ENCODE data around the gene CTDNEP1. TPM values are rescaled to one million over a fixed set of nuclear protein-coding genes. Genes with fewer than 3 reads are reported as not detected.

The CTDNEP1 gene
- total and polyA plus RNA-seq, 2 of the 4 experiments (the other 2 are of a cell fraction), result 23.8 to 132 TPM

GRCh38 chr17:7229504-7229903, 22.0 kb downstream of the CTDNEP1 start:
- Histone ChIP-seq H3K14ac (replicated peaks; ENCODE audit: low read depth, low read length) (no peak overlapping the region), H4K5ac (ENCODE audit: low read depth, low read length) (no peak overlapping the region), H3K4me3 (ENCODE audit: insufficient read depth, low read depth, low read length) (no peak overlapping the region), H3K4ac (ENCODE audit: low read depth, low read length) (no peak overlapping the region), H2BK15ac (ENCODE audit: low read depth, low read length) (no peak overlapping the region), H4K20me1 (ENCODE audit: insufficient read depth, low read length) (peaks cover 31% of the 10 kb centered on the region), H4K8ac (ENCODE audit: low read depth in 2 of 2, low read length in 2 of 2) (no peak overlapping the region), H3K4me1 (ENCODE audit: control insufficient read depth, insufficient read depth, low read length) (peaks cover under 1% of the 10 kb centered on the region), H3K18ac (ENCODE audit: low read depth, low read length) (no peak overlapping the region), H3K56ac (ENCODE audit: extremely low read depth, insufficient read depth, low read length) (no peak overlapping the region), H3K9me3 (ENCODE audit: control insufficient read depth, insufficient read depth, low read length) (no peaks in the 10 kb centered on the region), H2AFZ (replicated peaks; ENCODE audit: low read length, poor library complexity) (no peak overlapping the region), H4K91ac (ENCODE audit: insufficient read depth, low read depth, low read length) (no peak overlapping the region), H2AK9ac (replicated peaks; ENCODE audit: low read depth, low read length, poor library complexity) (no peak overlapping the region), H3K9ac (ENCODE audit: low read depth, low read length) (no peak overlapping the region), H2AK5ac (ENCODE audit: low read depth, low read length) (no peak overlapping the region), H3K27me3 (ENCODE audit: control insufficient read depth, insufficient read depth, low read length) (no peaks in the 10 kb centered on the region), H2BK120ac (ENCODE audit: low read depth, low read length) (no peak overlapping the region), H2BK20ac (ENCODE audit: low read depth, low read length) (no peak overlapping the region), H3K4me2 (ENCODE audit: low read depth, low read length) (no peak overlapping the region), H3K9me1 (ENCODE audit: insufficient read depth, low read length) (peaks cover 6% of the 10 kb centered on the region), H3K79me1 (ENCODE audit: low read depth in 1 of 2, low read length in 2 of 2) (peaks cover 8 to 75% of the 10 kb centered on the region in 2 experiments; a peak in 3 of 4 replicates), H3K27ac (ENCODE audit: insufficient read depth, low read length) (no peak overlapping the region), H3K36me3 (ENCODE audit: control insufficient read depth, insufficient read depth, low read length) (peaks cover 55% of the 10 kb centered on the region), H2BK5ac (ENCODE audit: low read depth, low read length, poor library complexity, severe bottlenecking) (no peak overlapping the region), H3K23ac (ENCODE audit: low read depth, low read length) (no peak overlapping the region)
- DNase-seq (no peak), ATAC-seq (ENCODE audit: low read depth) (no peak)
- intact Hi-C loops (cut with micrococcal nuclease), result no loop called here
- in situ Hi-C loops (cut with MboI; ENCODE audit: low sequenced_read_pairs), result loop anchor here (25.0 kb wide), 1 partner anchor 933 kb away; the partner anchor contains the start of genes PER1 and VAMP2
- 91% methylated on average over 11 of the region's 19 CpGs; no CpG with 5 or more reads in 1 of the 2 experiments for WGBS, 2 experiments (ENCODE audit: extremely low coverage in 2 of 2, insufficient read length in 1 of 2)
- BruUV-seq (replicated peaks), result no TSS peak
- ChIA-PET CTCF (no interaction called here), POLR2A (ENCODE audit: unreplicated experiment) (interaction anchor here (1.3 kb wide), 1 partner anchor 10 kb away, joined by 4 read pairs; the partner anchor contains the start of genes ACADVL and DLG4)
- TF ChIP-seq RFX5 (IDR thresholded peaks at IDR 0.05; ENCODE audit: low read depth, low read length), result no peak
- no peak for TF ChIP-seq SMC3 (IDR thresholded peaks at IDR 0.05; ENCODE audit: low read depth, low read length)
- no peak for TF ChIP-seq CHD1 (IDR thresholded peaks at IDR 0.05; ENCODE audit: low read depth, low read length)
- TF ChIP-seq MAZ (IDR thresholded peaks at IDR 0.05; ENCODE audit: borderline replicate concordance, low read depth, low read length), result no peak
- TF ChIP-seq CEBPB (IDR thresholded peaks at IDR 0.05; ENCODE audit: low read depth, low read length), result no peak
- TF ChIP-seq USF2 (IDR thresholded peaks at IDR 0.05; ENCODE audit: low read depth, low read length), result no peak
- dilution Hi-C loops (cut with HindIII; ENCODE audit: low sequenced_read_pairs, unreplicated experiment), result no loop called here
